SU-DHL-6 (cell line): ENCODE measurements around the gene SHCBP1L.

Source experiments
- EZH2phosphoT487 ChIP-seq: fragments of 200-600 bp; sonication (generic), shearing (Covaris generic); conservative IDR thresholded peaks from 2 replicates; pipeline ENCODE4 v1.6.1; 2018; ENCODE audit warnings: mild to moderate bottlenecking, antibody characterized with exemption, low read length, moderate library complexity, mixed read lengths
- TF ChIP-seq, protein P1 (sequence below): fragments of 200-600 bp; sonication (generic); IDR thresholded peaks from one replicate; pipeline ENCODE4 v1.5.1; 2017; ENCODE audit warnings: antibody characterized with exemption, mild to moderate bottlenecking, low read length, moderate library complexity; ENCODE audit not compliant: insufficient read depth, poor library complexity, severe bottlenecking

DNA sequence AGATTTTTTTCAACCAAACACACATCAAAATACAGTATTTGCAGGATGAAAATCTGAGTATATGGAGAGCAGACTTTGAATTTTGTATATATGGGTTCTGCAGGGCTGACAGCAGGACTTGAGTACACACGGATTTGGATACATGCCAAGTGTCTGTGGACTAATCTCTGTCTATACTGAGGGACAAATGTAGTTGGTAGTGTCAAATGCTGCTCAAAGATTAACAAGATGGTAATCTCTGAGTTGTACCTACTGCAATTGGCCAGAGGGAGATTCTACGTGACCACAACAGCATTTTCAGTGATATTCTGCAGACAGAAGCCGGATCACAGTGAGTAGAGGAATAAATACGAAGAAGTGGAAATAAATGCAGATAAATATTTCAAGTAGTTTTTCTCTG is 43.4 kb downstream of the SHCBP1L start:
- TF ChIP-seq, protein P1, sequence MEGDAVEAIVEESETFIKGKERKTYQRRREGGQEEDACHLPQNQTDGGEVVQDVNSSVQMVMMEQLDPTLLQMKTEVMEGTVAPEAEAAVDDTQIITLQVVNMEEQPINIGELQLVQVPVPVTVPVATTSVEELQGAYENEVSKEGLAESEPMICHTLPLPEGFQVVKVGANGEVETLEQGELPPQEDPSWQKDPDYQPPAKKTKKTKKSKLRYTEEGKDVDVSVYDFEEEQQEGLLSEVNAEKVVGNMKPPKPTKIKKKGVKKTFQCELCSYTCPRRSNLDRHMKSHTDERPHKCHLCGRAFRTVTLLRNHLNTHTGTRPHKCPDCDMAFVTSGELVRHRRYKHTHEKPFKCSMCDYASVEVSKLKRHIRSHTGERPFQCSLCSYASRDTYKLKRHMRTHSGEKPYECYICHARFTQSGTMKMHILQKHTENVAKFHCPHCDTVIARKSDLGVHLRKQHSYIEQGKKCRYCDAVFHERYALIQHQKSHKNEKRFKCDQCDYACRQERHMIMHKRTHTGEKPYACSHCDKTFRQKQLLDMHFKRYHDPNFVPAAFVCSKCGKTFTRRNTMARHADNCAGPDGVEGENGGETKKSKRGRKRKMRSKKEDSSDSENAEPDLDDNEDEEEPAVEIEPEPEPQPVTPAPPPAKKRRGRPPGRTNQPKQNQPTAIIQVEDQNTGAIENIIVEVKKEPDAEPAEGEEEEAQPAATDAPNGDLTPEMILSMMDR = no peak
- TF ChIP-seq EZH2phosphoT487 = no peak
